Measurements from ENCODE around the gene PTGIR.

PTGIR gene

GRCh38 chr19:46608581-46609345 lies 16.1 kb downstream of the PTGIR start:
- no peak for TF ChIP-seq CTCF (IDR thresholded peaks at IDR 0.05; ENCODE audit: low read depth, low read length)
- no peak for DNase-seq (ENCODE audit: extremely low read depth, low read depth)

DNA sequence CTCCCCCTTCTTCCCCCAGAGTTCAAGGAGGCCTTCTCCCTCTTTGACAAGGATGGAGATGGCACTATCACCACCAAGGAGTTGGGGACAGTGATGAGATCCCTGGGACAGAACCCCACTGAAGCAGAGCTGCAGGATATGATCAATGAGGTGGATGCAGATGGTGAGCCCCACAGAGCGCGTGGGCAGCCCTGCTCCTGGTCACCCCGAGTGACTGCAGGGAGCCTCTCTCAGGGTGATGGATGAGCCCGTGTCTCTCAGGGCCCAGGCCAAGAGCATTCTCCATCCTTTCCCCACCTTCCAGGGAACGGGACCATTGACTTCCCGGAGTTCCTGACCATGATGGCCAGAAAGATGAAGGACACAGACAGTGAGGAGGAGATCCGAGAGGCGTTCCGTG lies 16.7 kb downstream of the PTGIR start:
- no peak for TF ChIP-seq CTCF (IDR thresholded peaks at IDR 0.05; ENCODE audit: low read depth, low read length)

DNA sequence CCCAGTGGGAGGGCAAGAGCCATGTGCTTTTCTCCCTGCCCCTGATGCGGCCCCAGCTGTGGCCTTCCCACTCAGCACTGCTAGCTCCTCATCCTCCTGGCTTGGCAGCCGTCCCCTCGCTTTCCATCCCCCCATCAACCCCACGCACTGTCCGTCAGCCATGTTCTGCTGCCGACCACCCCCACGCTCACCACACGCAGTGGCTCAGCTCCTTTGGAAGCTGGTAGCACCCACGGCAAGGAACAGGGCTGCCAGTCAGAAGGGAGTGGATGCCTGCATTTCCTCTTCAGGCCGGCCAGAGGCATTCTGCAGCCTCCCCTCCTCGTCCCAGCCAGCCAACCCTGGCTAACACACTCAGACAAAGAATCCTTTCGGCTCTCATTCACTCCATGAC lies 17.4 kb downstream of the PTGIR start:
- no peak for TF ChIP-seq CTCF (IDR thresholded peaks at IDR 0.05; ENCODE audit: low read depth, low read length)
- no peak for DNase-seq (ENCODE audit: extremely low read depth, low read depth)

More for the DNA sequence above, 16.7 kb downstream of the PTGIR start:
- DNase-seq (ENCODE audit: extremely low read depth, low read depth): no peak

DNA sequence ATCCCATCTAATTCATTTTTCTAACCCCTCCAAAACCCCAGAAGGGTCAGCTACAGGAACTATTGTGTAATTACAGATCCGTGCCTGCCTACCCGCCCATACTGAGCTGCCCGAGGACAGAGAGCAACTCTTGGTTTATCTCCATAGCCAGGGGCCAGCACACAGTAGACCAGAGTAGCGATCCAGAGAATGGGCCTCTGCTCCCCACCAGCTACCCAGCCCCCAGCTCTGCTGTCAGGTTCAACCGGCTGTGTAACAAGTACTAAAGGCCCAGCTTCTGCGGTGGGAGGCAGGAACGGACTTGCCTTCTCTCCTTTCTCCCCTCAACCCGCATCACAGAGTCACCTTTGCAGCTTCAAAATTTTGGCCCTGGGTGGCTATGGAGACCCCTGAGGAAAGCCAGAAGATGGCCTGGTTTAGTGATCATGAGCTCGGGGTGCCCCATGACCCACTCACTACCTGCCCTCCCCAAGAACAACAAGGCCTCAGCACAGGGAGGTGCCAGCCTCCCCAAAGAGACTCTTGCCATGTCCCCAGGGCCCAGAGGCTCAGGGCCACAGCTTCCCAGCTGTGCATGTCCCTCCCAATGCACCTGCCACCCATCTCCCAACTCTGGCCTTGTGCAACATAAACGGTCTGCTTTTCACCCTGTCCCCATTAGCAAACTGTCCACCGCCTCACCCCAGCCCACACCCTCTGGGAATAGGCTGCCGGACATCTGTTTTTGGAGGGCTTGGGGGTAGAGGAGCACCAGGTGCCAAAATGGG lies 18.0 kb downstream of the PTGIR start:
- DNase-seq (ENCODE audit: extremely low read depth, low read depth): no peak
- TF ChIP-seq CTCF (IDR thresholded peaks at IDR 0.05; ENCODE audit: low read depth, low read length): no peak

- DNase-seq (ENCODE audit: extremely low read depth, low read depth): no peak
- TF ChIP-seq CTCF (IDR thresholded peaks at IDR 0.05; ENCODE audit: low read depth, low read length): no peak
These were observed 18.9 kb downstream of the PTGIR start for GRCh38 chr19:46606019-46606418.

GRCh38 chr19:46605356-46605821 lies 19.5 kb downstream of the PTGIR start:
- no peak for DNase-seq (ENCODE audit: extremely low read depth, low read depth)
- no peak for TF ChIP-seq CTCF (IDR thresholded peaks at IDR 0.05; ENCODE audit: low read depth, low read length)

DNA sequence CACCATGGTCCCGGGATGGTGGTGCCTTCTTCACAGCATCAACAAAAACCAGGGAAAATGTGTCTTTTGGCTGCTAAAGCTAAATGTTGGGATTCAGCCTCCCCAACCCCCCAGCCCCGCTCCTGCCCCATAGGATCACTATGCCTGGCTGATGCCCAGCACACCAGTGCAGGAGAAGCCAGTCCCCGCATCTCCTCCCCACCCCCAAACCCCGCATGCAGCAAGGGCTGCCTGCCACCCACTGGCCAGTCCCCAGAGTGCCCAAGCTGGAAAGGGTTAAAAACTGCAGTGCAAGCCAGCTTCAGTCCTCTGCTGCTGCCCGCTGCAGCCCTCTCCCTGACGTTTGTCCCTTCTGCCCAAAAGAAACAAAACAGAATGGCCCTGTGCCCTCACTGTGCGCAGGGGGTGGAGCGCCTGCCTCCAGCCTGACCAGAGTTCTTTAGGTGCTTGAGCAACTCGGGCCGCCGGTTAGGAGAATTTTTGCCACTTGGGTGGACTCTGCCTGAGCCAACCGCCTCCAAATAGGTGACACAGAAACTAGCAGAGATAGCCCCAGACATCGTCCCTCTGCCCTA lies 20.0 kb downstream of the PTGIR start:
- no peak for TF ChIP-seq CTCF (IDR thresholded peaks at IDR 0.05; ENCODE audit: low read depth, low read length)
- no peak for DNase-seq (ENCODE audit: extremely low read depth, low read depth)

Measured in AG09319 (cell line).